Peyer's patch (tissue), 4 donors: ENCODE measurements around the gene CXorf51B.

ENCODE experiments used
- POLR2A ChIP-seq, 2 donors: fragments of 450-650 bp; IDR thresholded peaks; one replicate each; pipeline ENCODE4 v1.5.1; 2017; ENCODE audit warnings: antibody characterized with exemption in 2 of 2, mild to moderate bottlenecking in 2 of 2, moderate library complexity in 2 of 2
- TF ChIP-seq, protein P1 (sequence below), 6 experiments: fragments of 450-650 bp in 4 of 6; fragments of 200-600 bp in 2 of 6; sonication (generic) in 1 of 6; IDR thresholded peaks; one replicate each; pipeline ENCODE4 v1.5.1; 2017 to 2019; ENCODE audit warnings: antibody characterized with exemption in 6 of 6, mild to moderate bottlenecking in 3 of 6, moderate library complexity in 1 of 6

DNA sequence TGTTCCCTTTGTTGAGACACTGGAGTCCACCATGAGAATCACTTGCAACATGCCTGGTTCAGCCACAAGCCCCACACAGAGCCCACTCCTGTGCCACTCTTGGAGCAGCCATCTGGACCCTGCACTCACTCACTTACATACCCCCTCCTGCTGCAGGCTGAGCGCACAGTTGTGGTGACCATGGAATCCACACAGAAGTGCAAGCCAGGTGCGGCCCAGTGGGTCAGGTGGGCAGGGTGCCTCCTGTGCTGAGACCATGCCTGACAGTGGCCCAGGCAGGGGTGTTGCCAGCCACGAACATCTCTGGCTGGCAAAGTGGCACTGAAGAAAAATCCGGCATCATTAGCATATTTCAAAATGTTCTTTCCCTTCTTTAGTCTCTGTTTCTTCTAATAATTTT is 22.4 kb downstream of the CXorf51B start:
- no peak for TF ChIP-seq POLR2A (IDR thresholded peaks at IDR 0.05)
- TF ChIP-seq, protein P1, sequence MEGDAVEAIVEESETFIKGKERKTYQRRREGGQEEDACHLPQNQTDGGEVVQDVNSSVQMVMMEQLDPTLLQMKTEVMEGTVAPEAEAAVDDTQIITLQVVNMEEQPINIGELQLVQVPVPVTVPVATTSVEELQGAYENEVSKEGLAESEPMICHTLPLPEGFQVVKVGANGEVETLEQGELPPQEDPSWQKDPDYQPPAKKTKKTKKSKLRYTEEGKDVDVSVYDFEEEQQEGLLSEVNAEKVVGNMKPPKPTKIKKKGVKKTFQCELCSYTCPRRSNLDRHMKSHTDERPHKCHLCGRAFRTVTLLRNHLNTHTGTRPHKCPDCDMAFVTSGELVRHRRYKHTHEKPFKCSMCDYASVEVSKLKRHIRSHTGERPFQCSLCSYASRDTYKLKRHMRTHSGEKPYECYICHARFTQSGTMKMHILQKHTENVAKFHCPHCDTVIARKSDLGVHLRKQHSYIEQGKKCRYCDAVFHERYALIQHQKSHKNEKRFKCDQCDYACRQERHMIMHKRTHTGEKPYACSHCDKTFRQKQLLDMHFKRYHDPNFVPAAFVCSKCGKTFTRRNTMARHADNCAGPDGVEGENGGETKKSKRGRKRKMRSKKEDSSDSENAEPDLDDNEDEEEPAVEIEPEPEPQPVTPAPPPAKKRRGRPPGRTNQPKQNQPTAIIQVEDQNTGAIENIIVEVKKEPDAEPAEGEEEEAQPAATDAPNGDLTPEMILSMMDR (IDR thresholded peaks at IDR 0.05), result no peak
